IMR-90 (cell line): Measurements from ENCODE around the gene SDC3. TPM values are rescaled to one million over a fixed set of nuclear protein-coding genes. Genes with fewer than 3 reads are reported as not detected.

Experiments used
- ATAC-seq: fragments of 200-7000 bp; cut with Tn5 transposase; 2 replicates; pipeline ENCODE4 v1.9.1; 2020; ENCODE audit warnings: low read depth, mild to moderate bottlenecking, moderate library complexity
- BruUV-seq: library from RNA; stranded (reverse); fragments of 400-500 nt; replicated peaks from 2 replicates; lab custom pipeline; 2021; lab: Mats Ljungman, UMichigan
- CTCF ChIA-PET: fragments of 300-600 bp; formaldehyde crosslinking; extraction: SDS; loops from one replicate; lab custom pipeline; 2021; ENCODE audit warnings: antibody characterized with exemption; lab: Yijun Ruan, JAX
- POLR2A ChIA-PET: fragments of 300-600 bp; sonication (Branson Sonifier 250); formaldehyde crosslinking; loops from one replicate; lab custom pipeline; 2022; ENCODE audit warnings: antibody characterized with exemption; ENCODE audit not compliant: unreplicated experiment; lab: Charles Lee
- DNase-seq: peaks from one replicate; pipeline ENCODE4 v3.0.0; 2013
- H2AFZ ChIP-seq: replicated peaks from 2 replicates; pipeline ENCODE3; 2013; ENCODE audit warnings: low read length, mild to moderate bottlenecking; ENCODE audit not compliant: poor library complexity
- H2AK5ac ChIP-seq: 2 replicates; pipeline ENCODE4 v1.6.1; 2013; ENCODE audit warnings: low read depth, low read length, inconsistent platforms
- H2AK9ac ChIP-seq: replicated peaks from 2 replicates; pipeline ENCODE3; 2013; ENCODE audit warnings: mild to moderate bottlenecking, low read depth, low read length, moderate library complexity; ENCODE audit not compliant: poor library complexity
- H2BK120ac ChIP-seq: 2 replicates; pipeline ENCODE4 v1.6.1; 2013; ENCODE audit warnings: low read depth, low read length, inconsistent platforms
- H2BK15ac ChIP-seq: 3 replicates; pipeline ENCODE4 v1.6.1; 2013; ENCODE audit warnings: low read depth, low read length, inconsistent platforms
- H2BK20ac ChIP-seq: 2 replicates; pipeline ENCODE4 v1.6.1; 2013; ENCODE audit warnings: low read depth, mild to moderate bottlenecking, inconsistent platforms, low read length, moderate library complexity
- H2BK5ac ChIP-seq: 2 replicates; pipeline ENCODE4 v1.6.1; 2013; ENCODE audit warnings: mild to moderate bottlenecking, low read depth, low read length, inconsistent platforms; ENCODE audit not compliant: poor library complexity, severe bottlenecking
- H3K14ac ChIP-seq: replicated peaks from 2 replicates; pipeline ENCODE4 v1.6.1; 2013; ENCODE audit warnings: low read depth, low read length, inconsistent platforms
- H3K18ac ChIP-seq: 2 replicates; pipeline ENCODE4 v1.6.1; 2013; ENCODE audit warnings: low read depth, low read length, control low read depth
- H3K23ac ChIP-seq: 2 replicates; pipeline ENCODE4 v1.6.1; 2013; ENCODE audit warnings: low read depth, low read length, inconsistent platforms
- H3K27ac ChIP-seq: 2 replicates; pipeline ENCODE4 v1.5.1; 2013; ENCODE audit warnings: mild to moderate bottlenecking, control low read depth, low read length; ENCODE audit not compliant: insufficient read depth
- H3K27me3 ChIP-seq: 2 replicates; pipeline ENCODE4 v1.6.1; 2013; ENCODE audit warnings: low read length; ENCODE audit not compliant: control insufficient read depth, insufficient read depth
- H3K36me3 ChIP-seq: 2 replicates; pipeline ENCODE4 v1.6.1; 2013; ENCODE audit warnings: low read length, mixed read lengths; ENCODE audit not compliant: control insufficient read depth, insufficient read depth
- H3K4ac ChIP-seq: 2 replicates; pipeline ENCODE4 v1.6.1; 2013; ENCODE audit warnings: low read depth, low read length, inconsistent platforms
- H3K4me1 ChIP-seq: 2 replicates; pipeline ENCODE4 v1.6.1; 2013; ENCODE audit warnings: low read length, mixed read lengths; ENCODE audit not compliant: control insufficient read depth, insufficient read depth
- H3K4me2 ChIP-seq: 2 replicates; pipeline ENCODE4 v1.6.1; 2013; ENCODE audit warnings: low read depth, mild to moderate bottlenecking, control low read depth, low read length, moderate library complexity
- H3K4me3 ChIP-seq: 2 replicates; pipeline ENCODE4 v1.5.1; 2013; ENCODE audit warnings: low read depth, mild to moderate bottlenecking, control low read depth, low read length, moderate library complexity; ENCODE audit not compliant: insufficient read depth
- H3K56ac ChIP-seq: 2 replicates; pipeline ENCODE4 v1.6.1; 2013; ENCODE audit warnings: low read length, inconsistent platforms; ENCODE audit not compliant: insufficient read depth; ENCODE audit errors: extremely low read depth
- H3K79me1 ChIP-seq, 2 experiments: 2 replicates each; pipeline ENCODE4 v1.6.1; 2013; ENCODE audit warnings: low read length in 2 of 2, inconsistent platforms in 1 of 2, low read depth in 1 of 2
- H3K9ac ChIP-seq: 2 replicates; pipeline ENCODE4 v1.6.1; 2013; ENCODE audit warnings: low read depth, low read length, control low read depth
- H3K9me1 ChIP-seq: 2 replicates; pipeline ENCODE4 v1.6.1; 2013; ENCODE audit warnings: low read length, inconsistent platforms; ENCODE audit not compliant: insufficient read depth
- H3K9me3 ChIP-seq: 2 replicates; pipeline ENCODE4 v1.6.1; 2013; ENCODE audit warnings: low read length; ENCODE audit not compliant: control insufficient read depth, insufficient read depth
- H4K20me1 ChIP-seq: 2 replicates; pipeline ENCODE4 v1.6.1; 2013; ENCODE audit warnings: low read length, inconsistent platforms; ENCODE audit not compliant: insufficient read depth
- H4K5ac ChIP-seq: 2 replicates; pipeline ENCODE4 v1.6.1; 2013; ENCODE audit warnings: mild to moderate bottlenecking, low read depth, low read length, control low read depth
- H4K8ac ChIP-seq, 2 experiments: 2 replicates each; pipeline ENCODE4 v1.6.1; 2013; ENCODE audit warnings: low read depth in 2 of 2, low read length in 2 of 2, control low read depth in 1 of 2, inconsistent platforms in 1 of 2
- H4K91ac ChIP-seq: 2 replicates; pipeline ENCODE4 v1.6.1; 2013; ENCODE audit warnings: low read depth, low read length, inconsistent platforms; ENCODE audit not compliant: insufficient read depth
- CHD1 ChIP-seq: IDR thresholded peaks from 2 replicates; pipeline ENCODE4 v1.6.1; 2012; ENCODE audit warnings: low read depth, low read length, improper control_type of control experiment
- CTCF ChIP-seq: conservative IDR thresholded peaks from 2 replicates; pipeline ENCODE4 v1.5.1; 2012; ENCODE audit warnings: mild to moderate bottlenecking, low read depth, low read length, improper control_type of control experiment
- FOS ChIP-seq: fragments of 150-350 bp; IDR thresholded peaks from 2 replicates; pipeline ENCODE4 v1.6.1; 2016; ENCODE audit warnings: low read depth, low read length
- MAFK ChIP-seq: IDR thresholded peaks from 2 replicates; pipeline ENCODE4 v1.6.1; 2012; ENCODE audit warnings: low read depth, low read length, improper control_type of control experiment
- MAZ ChIP-seq: IDR thresholded peaks from 2 replicates; pipeline ENCODE4 v1.6.1; 2012; ENCODE audit warnings: low read depth, mild to moderate bottlenecking, low read length, improper control_type of control experiment, moderate library complexity, borderline replicate concordance
- MXI1 ChIP-seq: IDR thresholded peaks from 2 replicates; pipeline ENCODE4 v1.6.1; 2012; ENCODE audit warnings: low read depth, mild to moderate bottlenecking, low read length, moderate library complexity, borderline replicate concordance
- RAD21 ChIP-seq: IDR thresholded peaks from 2 replicates; pipeline ENCODE4 v1.6.1; 2012; ENCODE audit warnings: low read length, improper control_type of control experiment
- RCOR1 ChIP-seq: IDR thresholded peaks from 2 replicates; pipeline ENCODE4 v1.6.1; 2012; ENCODE audit warnings: mild to moderate bottlenecking, low read length, improper control_type of control experiment; ENCODE audit not compliant: insufficient replicate concordance
- RFX5 ChIP-seq: IDR thresholded peaks from 2 replicates; pipeline ENCODE4 v1.8.0; 2012; ENCODE audit warnings: low read depth, mild to moderate bottlenecking, low read length, moderate library complexity
- SMC3 ChIP-seq: fragments of 150-350 bp; IDR thresholded peaks from 2 replicates; pipeline ENCODE4 v1.6.1; 2016; ENCODE audit warnings: low read depth, mild to moderate bottlenecking, antibody characterized with exemption, low read length, moderate library complexity
- USF2 ChIP-seq: fragments of 150-350 bp; IDR thresholded peaks from 2 replicates; pipeline ENCODE4 v1.6.1; 2017; ENCODE audit warnings: mild to moderate bottlenecking, antibody characterized with exemption, low read length, low read depth
- WGBS, 2 experiments: methylation state at CpG; one replicate each; pipeline versions ENCODE4 v1.1.5 to v1.1.7; 2013; ENCODE audit warnings: missing lambda C conversion rate in 2 of 2; ENCODE audit not compliant: insufficient read length in 1 of 2; ENCODE audit errors: extremely low coverage in 2 of 2; 5-methylcytosine and 5-hydroxymethylcytosine counted together
- dilution Hi-C: fragments of 300-500 bp; cut with HindIII; formaldehyde crosslinking; loops from one replicate; pipeline ENCODE4 v1.14.3; 2018; ENCODE audit warnings: low sequenced_read_pairs; ENCODE audit not compliant: unreplicated experiment
- in situ Hi-C: fragments of 300-500 bp; cut with MboI; formaldehyde crosslinking; loops from 3 replicates; pipeline ENCODE4 v1.14.3; 2019; ENCODE audit warnings: low sequenced_read_pairs, inconsistent platforms, mixed read lengths
- intact Hi-C: fragments of 100-400 bp; cut with micrococcal nuclease; formaldehyde crosslinking; loops from 2 replicates; pipeline ENCODE4 v1.10.0; 2022
- polyA plus RNA-seq, 3 experiments: library from polyadenylated mRNA; depleted of rRNA; stranded (reverse); fragments of >200 nt; gene quantifications; 2 replicates each; pipeline ENCODE4 v1.2.3, GENCODE V29; 2012; ENCODE audit warnings: low replicate concordance in 1 of 3
- total RNA-seq: library from RNA; depleted of rRNA; stranded (reverse); fragments of >200 nt; gene quantifications from 2 replicates; pipeline ENCODE4 v1.2.3, GENCODE V29; 2012

The SDC3 gene
- total and polyA plus RNA-seq, 2 of the 4 experiments (the other 2 are of a cell fraction), result 13.1 to 71.5 TPM

- no peak for TF ChIP-seq RFX5
These were observed 7.1 kb upstream of the SDC3 start (continued) for GRCh38 chr1:30915491-30916230.

- ATAC-seq, result no peak
- intact Hi-C loops (no loop called here), dilution Hi-C loops (loop anchor here (25.0 kb wide), 1 partner anchor 103 kb away; no protein-coding TSS in a partner anchor)
These were observed 6.4 kb upstream of the SDC3 start for GRCh38 chr1:30914931-30915330.

More at GRCh38 chr1:30914931-30915330, 6.4 kb upstream of the SDC3 start:
- H3K4me2 ChIP-seq, result no peak overlapping the region
- H4K5ac ChIP-seq, result no peak overlapping the region
- H2BK15ac ChIP-seq, result no peak overlapping the region
- H2BK20ac ChIP-seq, result no peak overlapping the region
- no peak for TF ChIP-seq RAD21
- no peak for TF ChIP-seq MAZ
- no peak for TF ChIP-seq CHD1
- no peak for TF ChIP-seq MXI1
- TF ChIP-seq SMC3, result no peak
- no peak for TF ChIP-seq CTCF
- TF ChIP-seq FOS, result no peak
- TF ChIP-seq RCOR1, result no peak
- TF ChIP-seq MAFK, result no peak
- no peak for TF ChIP-seq USF2
- TF ChIP-seq RFX5, result no peak
- no peaks in the 10 kb centered on the region for H4K20me1 ChIP-seq
- no peak overlapping the region for H3K4ac ChIP-seq
- H3K56ac ChIP-seq, result no peak overlapping the region
- POLR2A ChIA-PET, result no interaction called here
- in situ Hi-C loops, result loop anchor here (5.0 kb wide), 2 partner anchors 113 to 188 kb away; no protein-coding TSS in a partner anchor
- no peak overlapping the region for H4K8ac ChIP-seq
- no peak overlapping the region for H3K4me3 ChIP-seq
- H3K9ac ChIP-seq, result no peak overlapping the region
- no peak overlapping the region for H3K18ac ChIP-seq
- no peak overlapping the region for H3K14ac ChIP-seq
- DNase-seq, result no peak
- peaks cover 5% of the 10 kb centered on the region; the same call in 1 of the 2 replicates for H3K4me1 ChIP-seq
- H3K79me1 ChIP-seq, result no peaks in the 10 kb centered on the region
- peaks cover 2% of the 10 kb centered on the region; the same call in 1 of the 2 replicates for H3K9me1 ChIP-seq
- H3K23ac ChIP-seq, result no peak overlapping the region
- no TSS peak for BruUV-seq
- no peaks in the 10 kb centered on the region for H3K9me3 ChIP-seq
- H2AFZ ChIP-seq, result no peak overlapping the region
- H3K27ac ChIP-seq, result no peak overlapping the region
- H2BK120ac ChIP-seq, result no peak overlapping the region
- CTCF ChIA-PET, result interaction anchor here (7.7 kb wide), 1 partner anchor 112 kb away, joined by 122 read pairs; no protein-coding TSS in a partner anchor
- no peaks in the 10 kb centered on the region for H3K27me3 ChIP-seq
- H2BK5ac ChIP-seq, result no peak overlapping the region
- no peak overlapping the region for H2AK5ac ChIP-seq
- no peaks in the 10 kb centered on the region for H3K36me3 ChIP-seq
- H4K91ac ChIP-seq, result no peak overlapping the region
- WGBS, 2 experiments, result no CpG with 5 or more reads among the region's 4 CpGs
- no peak overlapping the region for H2AK9ac ChIP-seq
